GM18511 (cell line): ENCODE measurements around the gene TENT5C.

Experiments used
- ATAC-seq: cut with Tn5 transposase; IDR thresholded peaks from one replicate; pipeline ENCODE4 v1.9.1; 2021; ENCODE audit warnings: mild to moderate bottlenecking, moderate library complexity; ENCODE audit not compliant: unreplicated experiment

The TENT5C gene

DNA sequence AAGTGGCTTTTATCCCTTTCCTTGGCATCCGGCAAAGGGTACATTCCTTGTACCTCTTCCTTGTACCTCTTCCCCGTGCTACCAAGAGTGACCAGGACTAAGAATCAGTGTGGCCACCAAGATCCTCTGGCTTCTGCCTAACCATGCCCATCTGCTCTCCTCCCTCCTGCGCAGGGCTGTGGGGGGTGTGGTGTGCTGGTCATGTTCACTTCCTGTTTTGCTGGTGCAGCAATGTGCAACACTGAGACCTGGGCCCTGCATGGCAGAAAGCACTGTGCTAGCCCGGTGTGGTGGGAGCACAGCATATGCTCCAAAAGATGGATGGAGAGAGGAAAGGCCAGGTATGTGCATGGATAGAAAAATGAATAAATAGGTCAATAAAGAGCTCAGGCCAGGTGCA lies 33.3 kb upstream of the TENT5C start:
- peak; percentile 62 for ATAC-seq

DNA sequence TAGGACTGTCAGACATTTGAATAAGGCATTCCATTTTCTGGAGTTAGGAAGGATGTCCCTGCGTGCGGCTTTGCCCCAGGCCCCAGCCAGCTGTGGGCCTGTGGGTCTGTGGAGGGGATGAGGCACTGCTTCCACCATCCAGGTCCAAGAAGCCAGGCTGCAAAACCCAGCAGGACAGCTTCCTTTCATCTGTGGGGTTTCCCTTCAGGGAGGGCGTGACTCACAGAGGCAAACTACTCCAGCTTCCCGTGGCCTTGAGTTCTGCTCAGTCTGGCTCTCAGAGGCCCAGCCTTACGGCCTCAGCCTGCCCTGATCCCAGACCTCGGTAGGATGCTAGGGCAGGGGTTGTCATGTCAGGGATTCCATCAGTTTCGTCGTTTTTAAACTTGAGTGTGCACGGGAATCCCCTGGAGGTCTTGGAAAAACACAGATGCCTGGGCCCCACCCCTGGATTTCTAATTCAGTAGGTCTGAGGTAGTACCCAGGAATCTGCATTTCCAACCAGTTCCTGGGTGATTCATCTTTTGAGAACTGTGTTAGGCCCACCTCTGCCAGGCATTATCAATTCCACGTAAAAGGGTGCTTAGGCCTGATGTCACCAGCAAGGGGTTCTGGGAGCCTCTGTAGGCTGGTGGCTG lies 32.3 kb upstream of the TENT5C start:
- no peak for ATAC-seq

DNA sequence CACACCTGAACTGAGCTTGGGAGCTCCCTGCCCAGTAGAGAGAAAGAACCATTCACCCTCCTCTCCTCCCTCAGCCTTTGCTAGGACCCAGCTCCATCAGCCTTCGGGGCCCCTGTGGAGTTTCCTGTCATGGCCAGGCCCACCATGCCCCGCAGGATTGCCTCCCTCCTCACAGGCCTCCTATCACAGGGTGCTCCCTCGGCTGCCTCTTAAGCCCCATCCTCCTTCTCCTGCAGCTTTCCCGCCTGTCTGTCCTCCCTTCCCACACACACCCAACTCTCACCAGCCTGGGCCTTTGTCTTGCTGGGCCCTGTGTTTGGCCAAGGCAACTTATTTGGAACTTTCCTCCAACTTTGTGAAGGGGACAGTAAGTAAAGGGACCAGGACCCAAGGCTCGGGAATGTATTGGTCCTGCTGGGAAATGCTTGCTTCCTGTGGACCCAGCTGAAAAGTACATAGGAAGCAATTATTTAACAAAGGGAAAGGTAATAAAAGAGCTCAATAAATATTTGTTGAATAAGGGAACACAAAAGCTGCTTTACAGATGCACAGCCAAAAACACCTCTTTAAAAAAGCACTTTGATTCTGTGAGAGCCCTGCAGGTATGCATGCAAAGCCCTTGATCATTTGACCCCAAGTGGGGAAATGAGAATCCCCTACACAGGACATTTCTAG lies 31.6 kb upstream of the TENT5C start:
- ATAC-seq, result no peak

DNA sequence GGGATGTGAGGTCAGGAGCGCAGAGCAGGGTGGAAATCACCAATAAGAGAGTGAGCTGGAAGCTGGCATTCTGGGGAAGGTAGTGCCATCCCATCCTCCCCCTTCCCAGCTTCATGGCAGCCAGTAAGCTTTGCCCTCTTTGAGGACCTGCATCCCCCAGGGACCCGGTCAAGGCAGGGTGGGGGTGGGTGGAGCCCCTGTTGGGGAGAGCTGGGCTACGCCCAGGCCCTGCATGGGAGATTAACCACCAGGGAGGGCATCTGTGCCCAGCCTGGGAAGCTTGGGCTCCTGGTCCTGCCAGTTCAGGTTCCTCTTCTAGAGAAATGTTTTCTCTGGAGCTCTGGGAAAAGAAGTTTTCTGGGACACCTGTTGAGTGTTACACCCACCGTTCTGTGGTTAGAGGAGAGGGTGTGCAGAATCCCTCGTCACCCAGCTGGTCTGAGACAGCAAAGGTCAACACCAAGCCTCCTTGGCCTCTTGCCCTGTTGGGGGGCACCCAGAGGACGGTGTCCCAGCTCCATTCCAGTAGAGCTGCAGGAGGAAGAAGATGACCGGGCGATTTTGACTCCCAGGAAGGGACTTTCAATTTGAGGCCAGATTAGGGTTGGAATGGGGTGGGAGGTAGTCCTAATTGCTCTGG lies 30.1 kb upstream of the TENT5C start:
- ATAC-seq, result no peak

DNA sequence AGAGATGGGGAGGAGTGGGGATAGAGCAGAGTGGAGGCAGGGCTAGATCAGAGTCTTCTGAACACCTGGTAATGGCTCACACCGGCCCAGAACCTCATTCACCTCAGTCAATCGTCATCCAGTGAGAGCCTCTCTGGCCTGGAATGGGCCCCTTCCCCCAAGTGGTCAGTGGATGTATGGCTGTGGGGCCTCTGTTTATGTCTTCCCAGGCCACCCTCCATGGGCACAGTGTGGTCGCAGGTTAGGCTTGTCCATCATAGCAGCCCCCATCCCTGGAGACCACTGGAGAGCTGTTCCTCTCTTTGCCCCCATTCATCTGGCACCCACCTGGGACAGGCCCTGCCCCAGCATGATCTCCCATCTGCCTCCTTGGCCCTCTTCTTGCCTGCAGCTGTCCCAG lies 29.6 kb upstream of the TENT5C start:
- no peak for ATAC-seq

DNA sequence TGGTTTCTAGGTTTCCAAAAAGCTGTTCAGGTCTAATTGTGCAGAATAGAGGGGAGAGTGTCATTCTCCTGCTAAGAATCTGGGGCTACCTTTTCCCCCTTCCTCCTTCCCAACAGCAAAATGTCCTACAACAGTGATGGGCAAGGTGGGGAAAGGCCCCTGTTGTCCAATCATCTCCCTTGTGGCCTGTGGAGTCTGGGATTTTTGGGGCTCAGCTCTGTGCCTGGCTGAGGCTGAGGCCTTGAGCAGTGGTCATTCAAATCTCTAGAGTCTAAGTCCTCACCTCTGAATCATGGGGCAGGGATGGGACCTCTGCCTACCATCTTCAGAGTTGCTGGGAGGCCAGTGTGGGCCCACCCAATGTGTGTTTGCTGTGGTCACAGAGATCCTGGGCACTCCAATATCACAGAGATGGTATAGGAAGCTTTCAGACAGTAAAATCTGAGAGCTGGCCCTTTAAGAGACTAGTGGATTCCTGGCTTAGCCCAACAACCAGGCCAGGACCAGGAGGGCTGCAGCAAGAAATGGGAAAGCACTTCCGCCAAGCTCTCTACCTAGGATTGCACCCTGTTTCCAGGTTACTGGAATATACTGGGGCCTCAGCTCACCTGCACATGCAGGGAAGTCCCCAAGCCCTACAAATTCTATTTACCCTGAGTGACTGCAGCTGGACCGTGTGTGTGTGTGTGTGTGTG lies 28.5 kb upstream of the TENT5C start:
- no peak for ATAC-seq

DNA sequence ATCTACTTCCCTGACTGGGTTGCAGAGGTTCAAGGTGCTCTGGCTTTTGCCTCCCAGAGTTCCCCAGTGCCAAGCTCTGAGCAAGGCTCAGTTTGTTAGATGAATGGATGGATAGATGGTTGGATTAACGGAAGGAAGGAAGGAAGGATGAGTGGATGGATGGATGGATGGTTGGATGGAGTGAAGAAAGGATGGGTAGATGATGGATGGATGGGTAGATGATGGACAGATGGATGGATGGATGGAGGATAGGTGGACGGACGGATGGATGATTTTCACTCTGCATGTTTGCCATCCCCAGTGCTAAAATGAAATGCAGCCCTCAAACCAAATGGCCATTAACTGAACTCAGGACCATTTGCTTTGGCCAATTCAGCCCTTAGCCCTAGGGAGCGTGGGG lies 27.4 kb upstream of the TENT5C start:
- no peak for ATAC-seq

DNA sequence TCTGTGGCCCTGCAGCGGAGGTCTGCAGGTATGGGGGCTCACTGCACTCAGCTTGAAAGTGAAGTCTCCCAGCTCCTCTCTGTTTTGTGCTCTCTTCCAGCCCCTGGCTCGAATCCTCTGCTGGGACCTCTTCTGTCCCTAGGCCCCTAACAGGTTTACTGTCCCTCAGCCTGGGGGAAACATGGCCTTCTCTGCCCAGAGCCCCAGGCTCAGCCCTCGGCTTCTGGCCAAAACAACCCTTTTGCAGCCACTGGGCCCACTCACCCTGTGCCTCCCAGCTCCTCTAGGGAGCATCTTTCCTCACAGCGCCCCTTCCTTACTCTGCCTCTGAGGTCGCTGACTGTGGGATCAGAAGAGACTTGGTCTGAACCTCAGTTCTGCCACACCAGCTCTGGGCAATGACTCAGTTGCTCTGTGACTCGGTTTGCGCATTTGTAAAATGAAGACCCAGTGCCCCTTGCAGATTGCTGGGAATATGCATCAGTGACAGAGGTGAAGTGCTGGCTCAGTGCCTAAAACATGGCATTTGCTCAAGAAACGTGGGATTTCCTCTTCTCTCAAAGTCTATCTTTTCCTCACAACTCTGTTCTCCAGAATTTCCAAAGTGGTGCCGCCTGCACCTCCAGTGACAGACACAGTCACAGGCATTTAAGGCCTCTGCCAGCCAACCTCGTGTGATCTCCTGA lies 26.5 kb upstream of the TENT5C start:
- ATAC-seq, result no peak

DNA sequence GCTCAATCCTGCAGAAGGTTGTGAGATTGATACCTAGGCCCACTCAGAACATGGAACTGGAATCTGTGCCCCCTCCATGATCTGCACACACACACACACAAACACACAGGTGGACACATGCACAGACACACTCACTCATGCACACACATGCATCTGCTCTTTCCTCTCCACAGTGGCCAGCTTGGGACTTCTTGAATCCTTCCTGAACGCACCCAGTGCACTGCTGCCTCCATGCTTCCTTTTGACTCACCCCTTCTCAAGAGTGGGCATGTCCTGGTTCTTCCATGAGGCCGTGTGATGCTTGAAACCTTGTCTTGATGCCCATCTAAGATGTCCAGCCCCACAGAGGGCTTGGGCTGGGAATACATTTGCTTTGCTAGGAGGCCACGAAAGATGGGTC lies 25.4 kb upstream of the TENT5C start:
- no peak for ATAC-seq

DNA sequence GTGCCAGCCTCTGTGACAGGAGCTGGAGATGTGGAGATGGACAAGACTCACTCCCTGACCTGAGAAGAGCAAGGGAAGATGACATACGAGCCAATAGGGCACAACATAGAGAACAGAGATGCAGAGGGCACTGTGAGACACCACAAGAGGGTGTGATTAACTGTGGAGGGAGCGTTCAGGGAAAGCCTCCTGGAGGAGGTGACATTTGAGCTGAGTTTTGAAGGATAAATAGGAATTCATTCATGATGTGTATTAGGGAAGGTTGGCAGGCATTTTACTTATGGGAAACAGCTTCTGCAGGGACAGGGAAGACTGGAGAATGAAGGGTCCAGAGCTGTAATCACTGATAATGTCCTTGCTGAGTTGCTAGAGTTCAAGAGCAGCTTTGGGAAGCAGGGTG lies 25.0 kb upstream of the TENT5C start:
- ATAC-seq, result no peak

DNA sequence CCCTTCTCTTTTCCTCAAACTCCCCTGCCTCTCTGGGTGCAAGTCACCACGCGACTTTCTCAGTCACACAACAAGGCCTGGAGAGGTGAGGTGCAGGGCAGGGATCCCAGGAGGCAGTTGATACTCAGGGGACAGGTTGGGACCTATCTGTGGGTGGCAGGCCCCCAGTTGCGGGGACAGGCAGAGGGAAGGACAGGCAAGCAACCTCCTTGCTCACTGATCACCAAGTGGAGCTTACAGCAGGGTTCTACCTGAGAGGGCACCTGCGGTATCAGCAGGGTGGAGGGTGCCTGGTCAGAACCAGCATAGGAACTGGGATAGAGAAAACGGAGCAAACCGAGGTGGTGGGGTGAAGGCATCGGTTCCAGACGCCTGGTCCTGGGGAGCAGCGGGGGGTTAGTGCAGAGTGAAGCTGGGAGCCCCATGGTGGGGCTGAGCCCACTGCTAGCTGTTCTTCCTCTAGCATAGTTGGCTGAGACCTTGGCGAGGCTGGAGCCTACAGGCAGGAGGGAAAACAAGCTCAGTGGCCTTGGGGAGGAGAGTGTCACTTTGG lies 24.4 kb upstream of the TENT5C start:
- ATAC-seq, result no peak

DNA sequence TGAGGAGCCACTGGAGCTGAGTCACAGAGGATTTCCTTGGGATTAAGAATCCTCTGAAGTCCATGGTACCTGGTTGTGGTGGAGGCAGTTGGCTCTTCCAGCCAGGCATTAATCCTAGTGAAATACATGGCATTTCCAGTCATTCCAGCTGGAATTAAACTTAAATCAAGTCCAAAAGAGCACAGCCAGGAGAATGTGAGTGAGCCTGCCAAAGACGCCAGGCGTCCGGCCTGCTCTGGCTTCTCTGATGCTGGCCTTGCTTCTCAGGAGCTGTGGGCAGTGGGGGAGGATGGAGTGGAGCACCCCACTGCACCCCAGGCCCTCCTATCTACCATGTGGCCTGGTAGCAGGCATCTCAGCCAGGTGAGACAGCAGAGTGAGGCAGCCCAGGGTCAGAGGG lies 23.4 kb upstream of the TENT5C start:
- no peak for ATAC-seq

DNA sequence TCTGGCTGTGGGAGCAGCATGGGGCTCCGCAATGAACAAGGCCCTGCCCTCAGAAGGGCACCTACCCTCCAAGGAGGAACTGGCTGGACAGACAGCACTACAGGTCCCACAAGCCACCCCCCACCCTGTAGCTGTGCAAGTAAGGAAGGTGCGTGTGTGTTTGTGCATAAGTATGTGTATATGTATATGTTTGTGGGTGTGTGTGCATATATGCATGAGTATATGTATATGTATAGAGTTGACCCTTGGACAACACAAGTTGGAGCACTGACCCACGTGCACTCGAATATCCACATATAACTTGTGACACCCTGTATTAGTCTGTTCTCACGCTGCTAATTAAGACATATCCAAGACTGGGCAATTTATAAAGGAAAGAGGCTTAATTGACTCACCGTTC lies 22.6 kb upstream of the TENT5C start:
- no peak for ATAC-seq

DNA sequence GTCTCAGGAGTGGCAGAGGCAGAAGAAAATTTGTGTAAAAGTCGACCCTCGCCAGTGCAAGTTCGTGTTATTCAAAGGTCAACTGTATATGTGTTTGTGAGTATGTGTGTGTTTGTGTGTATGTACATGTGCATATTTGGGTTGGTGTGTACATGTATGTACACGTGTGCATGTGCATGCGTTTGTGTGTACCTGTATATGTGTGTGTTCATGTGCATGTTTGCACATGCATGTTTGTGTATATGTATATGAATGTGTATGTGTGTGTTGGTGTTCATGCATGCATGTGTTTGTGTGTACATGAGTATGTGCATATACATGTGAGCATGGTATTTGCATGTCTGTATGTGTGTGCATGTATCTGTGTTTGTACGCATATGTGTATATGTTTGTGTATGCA lies 21.7 kb upstream of the TENT5C start:
- ATAC-seq, result no peak

DNA sequence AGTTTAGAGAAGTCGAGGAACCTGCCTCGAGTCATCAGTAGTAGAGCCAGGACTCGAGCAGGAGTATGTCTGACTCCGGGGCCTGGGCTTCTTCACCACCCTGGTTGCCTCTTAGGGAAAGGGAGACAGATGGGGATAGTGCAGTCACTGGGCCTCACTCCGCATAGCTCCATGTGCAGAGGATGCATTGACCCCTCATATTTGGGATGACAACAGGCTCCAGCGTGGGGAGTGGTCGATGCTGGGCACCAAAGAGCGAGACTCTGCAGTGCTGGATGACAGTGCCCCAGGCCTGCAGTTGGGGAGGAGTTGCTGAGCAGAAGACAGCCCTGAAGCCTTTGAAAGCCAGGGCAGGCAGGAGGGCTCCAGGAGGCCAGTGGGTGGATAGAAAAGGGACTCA lies 20.8 kb upstream of the TENT5C start:
- ATAC-seq, result no peak

DNA sequence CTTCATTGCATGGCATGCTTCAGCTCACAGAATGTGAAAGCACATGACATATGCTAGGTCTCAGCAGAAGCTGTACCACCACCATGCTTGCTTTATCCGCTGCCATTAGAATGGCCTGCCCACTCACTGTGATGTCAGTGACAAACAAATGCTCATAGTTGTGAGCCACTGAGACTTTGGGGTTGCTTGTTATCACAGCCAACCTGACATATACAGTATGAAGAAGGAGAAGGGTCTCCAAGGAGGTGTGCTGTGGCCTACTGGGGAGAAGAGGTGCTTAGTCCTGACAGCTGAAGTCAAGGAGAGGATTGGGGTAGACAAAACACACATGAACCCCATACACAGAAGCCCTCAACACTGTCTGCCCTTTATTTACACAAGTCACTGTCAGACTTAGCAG lies 19.5 kb upstream of the TENT5C start:
- ATAC-seq, result no peak

DNA sequence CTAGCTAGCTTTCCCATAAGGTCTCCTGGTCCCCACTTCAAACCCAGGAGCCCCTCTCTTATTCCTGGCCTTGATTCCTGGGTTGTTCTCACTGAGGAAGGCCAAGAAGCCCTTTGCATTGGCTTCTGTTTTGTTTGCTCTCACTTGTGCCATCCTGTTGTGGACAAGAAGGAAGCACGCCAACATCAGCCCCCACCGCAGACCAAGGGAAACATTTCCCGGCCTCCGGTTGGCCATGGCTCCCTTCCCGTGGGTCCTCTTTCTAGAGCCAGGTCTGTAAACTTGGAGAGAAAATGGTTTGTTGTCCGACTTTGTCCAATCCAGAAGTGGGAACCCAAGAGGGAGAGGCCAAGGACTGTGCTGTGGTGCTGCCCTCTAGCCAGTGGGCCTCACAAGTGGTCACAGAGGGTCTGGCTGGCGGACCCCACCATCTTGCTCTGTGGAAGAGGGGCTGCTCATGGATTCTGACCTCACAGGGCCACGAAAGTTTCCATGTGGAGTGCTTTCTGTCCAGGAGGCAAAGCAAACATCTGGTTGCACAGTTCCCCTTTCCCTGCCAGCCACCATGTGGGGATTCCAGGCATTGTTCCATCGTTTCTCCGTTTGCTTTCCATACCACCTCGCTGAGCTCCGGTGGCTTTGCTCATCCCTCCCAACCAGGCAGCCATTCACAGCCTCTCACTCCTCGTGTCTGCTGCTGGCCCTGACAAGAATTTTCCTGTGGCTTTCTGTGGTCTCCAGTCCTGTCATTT lies 18.9 kb upstream of the TENT5C start:
- ATAC-seq, result no peak

DNA sequence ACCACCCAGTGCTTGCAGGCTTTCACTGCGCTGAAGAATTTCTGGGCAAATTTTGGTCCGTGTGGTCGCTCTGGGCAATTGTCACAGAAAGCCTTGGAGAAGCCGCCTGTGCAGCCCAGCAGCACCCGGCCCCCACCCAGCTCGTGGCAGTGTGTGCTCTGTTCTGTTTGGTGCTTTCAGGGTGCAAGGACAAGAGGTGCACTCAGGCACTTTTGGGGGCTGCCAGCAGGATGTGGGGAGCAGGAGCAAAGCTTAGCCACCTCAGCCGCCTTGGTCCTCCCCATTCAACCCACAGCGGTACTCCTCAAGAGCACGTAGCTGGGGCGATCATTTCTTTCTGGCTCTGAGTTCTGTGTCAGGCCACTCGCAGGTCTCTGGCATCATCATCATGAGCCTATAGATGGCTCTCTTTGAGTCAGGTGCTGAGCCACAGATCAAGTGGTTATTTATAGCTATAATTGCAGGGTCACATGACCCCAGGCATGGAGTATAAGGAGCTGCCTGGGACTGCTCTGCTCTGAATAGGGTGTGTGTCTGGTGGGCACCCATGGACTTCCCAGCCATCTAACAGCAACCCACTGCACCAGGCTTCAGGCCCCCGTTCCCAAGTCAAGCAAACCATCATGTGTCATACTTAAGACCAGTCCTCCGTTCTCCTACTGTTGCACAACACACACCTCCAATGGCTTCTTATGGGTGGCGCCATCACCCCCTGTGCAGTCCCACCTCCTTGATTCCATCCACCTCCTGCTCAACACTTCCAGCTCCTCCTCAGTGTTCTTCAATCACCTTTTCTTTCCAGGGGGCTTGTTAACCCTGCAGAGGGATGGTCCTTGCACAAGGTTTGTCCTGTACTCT lies 18.1 kb upstream of the TENT5C start:
- no peak for ATAC-seq

DNA sequence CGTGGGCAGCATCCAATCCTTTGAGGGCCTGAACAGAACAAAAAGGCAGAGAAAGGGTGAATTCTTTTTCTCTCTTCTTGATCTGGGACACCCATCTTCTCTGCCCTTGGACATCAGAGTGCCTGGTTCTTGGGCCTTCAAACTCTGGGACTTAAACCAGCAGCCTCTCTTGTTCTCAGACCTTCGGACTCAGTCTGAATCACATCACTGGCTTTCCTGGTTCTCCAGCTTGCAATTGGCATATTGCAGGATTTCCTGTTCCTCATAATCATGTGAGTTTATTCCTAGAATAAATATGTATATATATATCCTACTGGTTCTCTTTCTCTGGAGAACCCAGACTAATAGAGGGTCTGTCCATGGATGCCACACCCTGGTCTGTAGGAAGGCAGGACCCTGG lies 16.3 kb upstream of the TENT5C start:
- ATAC-seq, result no peak
